HG03045 (cell line): ENCODE results near the gene PRKCA.

ENCODE experiments used
- ATAC-seq: cut with Tn5 transposase; IDR thresholded peaks from one replicate; pipeline ENCODE4 v1.9.1; 2021; ENCODE audit warnings: mild to moderate bottlenecking, moderate library complexity; ENCODE audit not compliant: unreplicated experiment

PRKCA gene

DNA sequence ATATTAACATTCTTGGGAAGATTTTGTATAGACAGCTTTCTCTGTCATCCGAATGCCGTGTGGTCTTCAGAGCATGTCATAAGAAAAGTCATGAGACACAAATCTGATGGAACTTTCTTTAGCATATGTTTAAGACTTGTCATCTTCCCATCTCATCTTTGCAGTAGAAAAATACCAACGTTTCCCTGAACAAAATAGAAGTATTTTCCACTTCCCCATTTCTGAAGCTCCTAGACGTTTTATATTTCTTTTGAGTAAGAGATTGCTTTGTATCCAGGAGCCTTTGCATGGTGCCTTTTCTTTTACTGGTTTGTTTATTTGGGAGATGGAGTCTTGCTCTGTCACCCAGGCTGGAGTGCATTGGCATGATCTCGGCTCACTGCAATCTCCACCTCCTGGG, 235.1 kb downstream of the PRKCA start:
- no peak for ATAC-seq

DNA sequence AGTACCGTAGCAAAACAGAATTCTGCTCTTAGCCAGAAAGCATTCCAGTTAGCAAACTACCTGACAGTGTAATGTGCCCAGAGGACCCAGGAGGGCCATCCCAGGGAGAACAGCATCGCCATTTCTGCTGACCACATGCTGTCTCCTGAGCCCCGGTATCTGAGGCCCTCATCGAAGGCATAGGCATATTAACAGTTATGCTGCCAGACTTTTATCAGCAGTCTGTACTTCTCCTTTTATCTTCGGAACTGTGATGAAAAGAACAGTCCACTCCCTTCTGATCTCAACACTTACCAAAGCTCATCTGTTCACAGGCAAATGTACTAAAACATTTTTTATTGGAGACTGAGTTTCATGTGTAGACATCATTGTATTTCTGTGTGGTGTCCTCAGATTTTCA, 236.4 kb downstream of the PRKCA start:
- ATAC-seq, result no peak

DNA sequence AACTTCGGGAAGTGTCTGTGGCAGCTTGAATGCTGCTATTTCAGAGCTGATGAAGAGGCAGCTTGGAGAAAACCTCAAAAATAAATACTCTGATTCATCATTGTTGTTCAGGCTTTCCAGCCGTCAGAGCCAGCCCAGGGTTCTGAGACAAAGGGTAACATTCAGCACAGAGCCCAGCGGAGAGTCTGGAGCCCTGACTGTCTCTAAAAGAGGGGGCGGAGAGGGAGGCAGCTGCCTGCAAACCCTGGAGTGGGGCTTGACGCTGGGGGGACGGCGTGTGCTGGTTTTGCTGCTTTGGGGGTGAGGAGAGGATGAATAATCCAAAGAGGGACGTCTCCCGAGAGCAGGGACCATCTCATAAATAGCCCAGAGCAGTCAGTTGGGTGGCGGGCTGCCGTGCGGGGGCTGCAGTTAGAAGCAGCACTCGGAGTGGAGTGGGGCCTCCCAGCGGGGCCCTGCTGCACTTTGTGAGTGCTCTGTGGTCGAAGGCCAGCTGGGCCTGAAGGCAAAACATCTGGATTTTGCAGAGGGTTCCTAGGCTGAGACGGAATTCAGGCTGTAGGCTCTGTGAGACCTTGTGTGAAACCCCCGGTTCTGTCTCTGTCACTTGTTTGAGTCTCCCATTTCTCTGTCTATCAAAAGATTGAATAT, 237.8 kb downstream of the PRKCA start:
- no peak for ATAC-seq

DNA sequence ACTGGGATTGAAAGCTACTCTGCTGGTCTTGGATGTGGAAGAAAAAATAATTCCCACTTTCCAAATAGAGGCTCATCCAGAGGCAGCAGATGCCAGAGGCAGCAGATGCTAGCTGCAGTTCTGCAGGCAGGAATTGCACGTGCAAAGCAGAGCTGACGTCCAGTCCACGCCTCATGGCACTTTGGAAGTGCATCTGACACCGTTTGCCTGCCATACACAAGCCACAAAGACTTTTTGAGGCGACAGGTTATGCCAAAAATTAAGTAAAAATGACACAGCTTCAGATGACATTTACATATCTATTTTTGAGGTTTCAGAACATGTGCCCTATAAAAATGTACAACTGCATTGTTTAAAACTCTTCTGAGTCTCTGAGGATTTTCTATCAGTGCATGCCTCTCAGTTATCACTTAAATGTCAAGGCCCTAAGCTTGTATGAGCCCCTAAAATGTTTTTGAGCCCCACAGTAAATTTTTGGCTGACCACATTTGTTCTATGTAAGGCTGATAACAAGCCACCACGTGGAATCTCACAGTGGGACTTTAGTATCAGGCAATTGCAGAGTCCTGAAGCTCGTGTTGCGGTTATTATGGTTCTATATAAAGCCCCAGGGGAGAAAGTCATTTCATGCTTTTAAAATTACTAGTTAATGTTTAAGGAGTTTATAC, 239.2 kb downstream of the PRKCA start:
- ATAC-seq, result peak; percentile 44

DNA sequence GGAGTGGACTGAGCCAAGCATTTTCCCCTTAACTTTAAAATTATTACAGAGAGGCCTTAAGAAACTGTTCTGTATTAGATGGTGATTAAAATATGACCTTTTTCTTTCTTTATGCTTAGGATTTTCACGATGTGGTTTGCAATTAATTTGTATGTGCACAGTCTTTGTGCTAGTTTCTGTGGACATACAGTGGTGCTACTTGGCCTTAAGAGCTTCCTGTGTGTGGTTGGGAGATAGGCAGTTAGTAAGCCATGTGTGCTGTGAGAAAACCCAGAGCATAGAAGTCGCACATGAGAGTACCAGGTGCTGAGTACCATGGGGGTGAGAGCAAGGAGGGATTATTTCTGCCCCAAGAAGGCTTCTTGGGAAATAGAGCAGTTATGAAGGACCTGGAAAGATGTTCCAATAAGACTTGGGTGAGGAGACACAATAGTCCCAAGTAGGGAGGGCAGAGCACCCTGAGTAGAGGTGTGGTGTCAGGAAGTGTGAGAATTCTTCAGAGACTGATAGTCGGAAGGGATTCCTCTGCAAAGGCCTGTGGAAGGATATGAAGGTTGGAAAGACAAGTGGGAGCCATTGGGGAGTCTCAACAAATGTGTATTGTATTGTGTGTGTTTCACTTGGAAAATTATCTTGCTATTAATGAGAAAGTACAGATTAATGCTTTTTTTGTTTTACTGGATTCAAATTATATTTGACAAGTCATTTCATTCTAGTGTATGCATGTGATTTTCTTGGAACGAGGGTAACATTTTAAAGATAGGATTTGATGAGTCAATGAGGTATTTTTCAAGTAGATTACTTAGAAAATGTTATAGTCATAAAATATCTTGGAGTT, 239.9 kb downstream of the PRKCA start:
- ATAC-seq, result peak; percentile 87

DNA sequence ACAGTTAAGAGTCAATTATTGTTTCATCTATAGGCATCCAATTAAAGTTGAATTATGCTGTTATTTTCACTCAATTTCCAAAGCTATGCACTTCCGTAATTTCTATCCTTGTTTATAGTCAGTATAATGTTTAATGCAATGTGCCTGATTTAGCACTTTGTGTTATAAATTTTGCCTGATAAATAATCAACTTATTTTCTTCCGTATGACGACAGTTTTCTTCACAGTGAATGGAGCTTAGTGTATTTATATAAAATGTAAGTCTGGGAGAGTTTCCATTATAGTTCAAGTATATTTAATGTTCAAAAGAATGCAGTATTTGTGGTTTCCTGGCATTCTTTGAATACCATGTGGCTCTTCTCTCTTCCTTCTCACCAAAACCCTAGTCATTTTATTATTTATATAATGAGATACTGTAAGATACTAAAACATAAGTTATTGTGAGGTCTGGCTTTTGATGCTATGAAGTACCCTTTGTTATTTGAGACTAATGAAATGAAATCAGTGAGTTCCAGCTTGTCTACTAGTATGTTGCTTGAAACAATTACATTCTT, 240.6 kb downstream of the PRKCA start:
- no peak for ATAC-seq

DNA sequence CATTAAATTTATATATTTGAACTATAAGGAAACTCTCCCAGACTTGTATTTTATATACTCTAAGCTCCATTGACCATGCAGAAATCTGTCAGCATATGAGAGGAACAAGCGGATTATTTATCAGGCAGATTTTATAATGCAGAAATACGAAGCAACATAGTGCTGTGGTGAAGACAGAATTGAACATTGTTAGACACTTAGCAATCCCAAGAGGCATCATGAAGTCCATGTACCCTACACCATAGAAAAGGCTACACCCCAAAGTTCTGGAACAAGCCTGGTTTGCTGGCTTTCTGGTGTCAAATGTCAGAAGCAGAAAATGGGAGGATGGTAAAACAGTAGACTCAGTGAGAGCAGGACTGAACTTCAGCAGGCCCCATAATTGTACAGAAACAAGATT, 241.1 kb downstream of the PRKCA start:
- ATAC-seq, result no peak

DNA sequence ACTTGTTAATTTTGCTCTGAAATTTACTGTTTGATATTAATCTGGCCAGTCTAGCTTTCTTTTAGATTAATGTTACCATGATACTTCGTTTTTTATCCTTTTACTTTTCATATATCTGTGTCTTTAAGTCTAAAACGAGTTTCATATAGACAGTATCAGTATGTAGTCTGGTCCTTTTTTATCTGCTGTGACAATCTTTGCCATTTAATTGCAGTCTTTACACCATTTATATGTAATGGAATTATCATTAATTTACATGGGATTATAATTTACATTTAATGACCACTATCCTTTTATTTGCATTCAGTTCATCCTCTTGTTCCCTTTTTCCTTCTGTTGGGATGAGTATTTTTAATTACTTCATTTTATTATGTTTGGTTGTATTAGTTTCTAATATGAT, 243.5 kb downstream of the PRKCA start:
- no peak for ATAC-seq

DNA sequence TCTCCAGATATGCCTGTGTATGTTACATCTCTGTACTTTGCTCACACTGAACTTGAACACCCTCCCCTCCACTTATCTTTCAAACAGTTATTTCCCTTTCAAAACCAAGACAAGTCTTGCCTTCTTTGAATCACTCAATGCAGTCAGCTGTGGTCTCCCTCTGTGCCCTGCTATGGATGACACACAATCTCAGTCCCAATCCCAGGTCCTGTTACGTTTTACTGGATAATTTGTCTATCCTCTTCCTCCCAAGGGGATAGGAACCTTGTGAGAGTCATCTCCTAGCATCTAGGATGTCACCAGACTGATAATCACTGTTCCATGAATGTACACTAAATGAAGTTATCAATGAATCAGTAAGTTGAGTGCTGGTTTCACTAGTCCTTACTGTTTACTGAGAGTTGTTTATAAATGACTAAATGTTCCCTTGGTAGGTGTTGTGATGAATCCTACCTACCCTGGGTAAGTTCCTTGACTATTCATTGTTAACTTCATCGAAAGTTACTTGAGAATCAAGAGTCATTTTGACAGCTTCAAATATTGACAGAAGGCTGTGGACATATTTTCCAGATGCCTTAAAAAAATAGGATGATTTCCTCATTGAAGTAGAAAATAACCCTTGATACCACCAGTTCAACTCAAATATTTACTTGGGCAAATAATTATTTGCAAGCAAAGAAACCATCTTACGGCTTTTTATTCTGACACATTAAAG, 244.9 kb downstream of the PRKCA start:
- no peak for ATAC-seq

DNA sequence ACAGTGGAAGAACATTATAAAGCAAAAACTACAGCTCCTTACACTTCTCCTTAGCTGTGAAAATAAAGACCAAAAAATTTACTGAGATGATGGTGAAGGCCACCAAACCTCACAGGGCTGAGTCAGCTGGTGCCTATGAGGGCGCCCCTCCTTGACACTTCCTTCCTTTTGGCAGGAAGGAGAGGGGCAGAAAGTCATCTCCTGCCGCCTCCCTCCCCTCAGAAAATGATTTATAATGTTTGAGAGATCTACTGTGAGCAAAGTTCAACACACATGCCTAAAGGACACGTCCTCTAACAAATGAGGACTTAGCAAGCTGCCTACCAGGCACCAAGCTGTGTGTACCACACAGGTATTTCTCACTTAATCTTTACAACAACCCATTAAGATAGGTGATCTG, 245.7 kb downstream of the PRKCA start:
- no peak for ATAC-seq

DNA sequence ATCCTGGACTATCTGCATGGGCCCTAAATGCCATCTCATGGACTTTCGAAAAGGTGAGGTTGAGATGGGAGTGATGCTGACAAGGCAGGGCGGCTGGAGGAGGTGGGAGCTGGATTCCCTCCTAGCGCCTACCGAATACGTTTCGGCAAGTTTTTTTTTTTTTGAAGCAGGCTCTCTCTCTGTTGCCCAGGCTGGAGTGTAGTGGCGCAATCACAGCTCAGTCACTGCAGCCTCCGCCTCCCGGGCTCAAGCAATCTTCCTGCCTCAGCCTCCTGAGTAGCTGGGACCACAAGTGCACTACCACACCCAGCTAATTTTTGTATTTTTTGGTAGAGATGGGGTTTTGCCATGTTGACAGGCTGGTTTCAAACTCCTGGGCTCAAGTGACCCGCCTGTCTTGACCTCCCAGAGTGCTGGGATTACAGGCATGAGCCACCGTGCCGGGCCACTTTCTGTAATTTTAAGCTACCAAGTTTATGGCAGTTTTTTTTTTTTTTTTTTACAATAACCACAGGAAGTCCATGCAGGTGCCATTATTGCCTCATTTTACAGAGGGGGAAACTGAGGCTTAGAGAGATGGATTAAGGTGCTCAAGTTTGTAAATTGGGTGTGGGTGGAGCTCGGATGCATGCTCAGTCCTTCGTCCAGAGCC, 246.4 kb downstream of the PRKCA start:
- ATAC-seq, result no peak

DNA sequence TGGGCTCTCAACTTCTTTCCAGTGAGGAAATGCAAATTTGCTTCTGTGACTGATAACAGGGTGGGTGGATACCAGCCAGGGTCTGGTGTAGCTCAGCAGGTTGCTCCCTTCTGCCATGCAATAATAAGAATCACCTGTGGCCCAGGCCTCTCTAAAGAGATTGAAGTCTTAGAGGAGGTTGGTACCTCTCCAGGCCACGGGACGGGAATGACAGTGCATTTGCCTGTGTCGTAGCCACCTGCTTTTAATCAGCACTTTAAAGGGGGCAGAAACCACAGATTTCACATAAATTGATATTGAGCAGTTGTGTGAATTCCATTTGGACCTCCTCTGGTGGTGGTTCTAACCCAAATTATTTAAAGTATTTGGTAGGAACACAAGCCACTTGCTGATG, 246.9 kb downstream of the PRKCA start:
- ATAC-seq, result no peak

DNA sequence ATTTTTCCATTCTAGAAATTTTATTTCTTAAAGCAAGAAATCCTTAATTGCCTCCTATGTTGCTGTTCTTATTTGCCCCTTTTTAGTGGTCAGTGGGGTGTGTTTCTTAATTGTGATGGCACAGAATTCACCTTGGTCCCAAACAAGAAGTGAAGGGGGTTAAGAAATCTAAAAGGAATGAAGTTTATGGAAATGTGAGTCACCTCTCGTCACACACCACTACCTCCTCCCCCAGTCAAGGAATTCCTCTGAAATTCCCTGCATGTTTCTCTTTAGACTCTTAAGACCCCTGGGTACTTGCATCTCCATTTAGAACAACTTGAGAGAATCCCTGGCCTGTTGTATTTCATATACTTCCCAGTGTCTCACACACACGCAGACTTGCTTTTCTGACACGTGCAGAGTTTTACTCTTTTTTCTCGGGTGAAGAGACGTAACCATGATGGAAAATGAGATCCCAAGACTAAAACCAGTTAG, 247.4 kb downstream of the PRKCA start:
- no peak for ATAC-seq

DNA sequence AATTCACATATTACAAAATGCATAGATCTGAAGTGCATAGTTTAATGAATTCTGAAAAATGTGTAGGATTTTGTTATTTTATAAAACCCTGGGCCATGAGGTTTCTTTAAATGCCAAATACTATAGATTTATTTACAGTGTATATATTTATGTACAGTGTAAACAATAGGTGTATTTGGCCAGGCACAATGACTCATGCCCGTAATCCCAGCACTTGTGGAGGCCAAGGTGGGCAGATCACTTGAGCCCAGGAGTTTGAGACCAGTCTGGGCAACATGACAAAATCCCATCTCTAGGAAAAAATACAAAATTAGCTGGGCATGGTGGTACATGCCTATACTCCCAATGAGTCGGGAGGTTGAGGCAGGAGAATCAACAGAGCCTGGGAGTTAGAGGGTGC, 249.4 kb downstream of the PRKCA start:
- no peak for ATAC-seq

DNA sequence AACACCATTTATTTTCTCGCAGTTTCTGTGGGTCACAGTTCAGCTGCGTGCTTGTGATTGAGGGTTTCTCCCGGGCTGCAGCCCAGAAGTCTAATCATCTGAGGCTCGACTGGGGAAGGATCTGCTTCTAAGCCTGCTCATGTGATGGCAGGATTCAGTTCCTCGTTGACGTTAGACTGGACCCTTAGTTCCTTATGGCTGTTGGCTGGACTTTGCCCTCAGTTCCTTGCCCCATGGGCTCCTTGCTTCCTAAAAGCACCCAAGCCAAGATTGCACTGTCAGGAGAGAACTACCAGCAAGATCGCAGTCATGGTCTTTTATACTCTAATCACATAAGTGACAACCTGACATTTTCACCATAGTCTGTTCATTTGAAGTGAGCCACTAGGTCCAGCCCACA, 250.0 kb downstream of the PRKCA start:
- no peak for ATAC-seq

DNA sequence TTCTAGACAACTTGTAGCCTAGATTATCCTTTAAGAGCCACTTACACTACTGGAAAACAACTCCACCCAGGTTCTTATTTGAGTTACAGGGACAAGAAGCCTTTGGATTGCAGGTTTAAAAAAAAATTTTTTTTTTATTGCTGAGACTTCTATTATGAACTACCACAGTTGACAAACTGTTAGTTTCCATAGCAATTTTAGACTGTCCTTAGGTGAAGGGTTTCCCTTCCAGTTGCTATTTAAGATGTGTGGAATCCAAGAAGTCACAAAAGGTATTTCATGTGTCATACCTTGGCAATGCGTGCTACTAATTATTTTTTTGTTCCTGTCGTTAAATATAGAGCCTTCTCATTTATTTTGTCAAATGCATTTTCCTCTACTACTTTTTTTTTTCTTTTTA, 253.2 kb downstream of the PRKCA start:
- ATAC-seq, result no peak

DNA sequence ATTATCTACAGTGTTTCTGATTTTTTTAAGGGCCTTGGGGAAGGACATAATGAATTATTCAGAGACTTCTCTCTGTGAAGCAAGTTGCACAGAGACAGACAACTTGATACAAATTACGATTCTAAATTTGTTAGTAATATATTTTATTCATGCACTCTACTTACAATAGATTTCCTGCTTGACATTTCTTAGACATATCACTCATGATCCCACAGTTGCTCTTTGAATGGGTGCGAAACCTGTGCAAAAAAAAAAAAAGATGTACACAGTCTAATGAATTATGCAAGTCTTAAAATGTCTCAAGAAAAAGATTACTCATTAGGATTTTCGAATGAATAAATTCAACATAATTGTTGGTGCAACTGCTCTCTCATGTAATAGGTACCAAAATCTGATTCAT, 254.8 kb downstream of the PRKCA start:
- ATAC-seq, result no peak

DNA sequence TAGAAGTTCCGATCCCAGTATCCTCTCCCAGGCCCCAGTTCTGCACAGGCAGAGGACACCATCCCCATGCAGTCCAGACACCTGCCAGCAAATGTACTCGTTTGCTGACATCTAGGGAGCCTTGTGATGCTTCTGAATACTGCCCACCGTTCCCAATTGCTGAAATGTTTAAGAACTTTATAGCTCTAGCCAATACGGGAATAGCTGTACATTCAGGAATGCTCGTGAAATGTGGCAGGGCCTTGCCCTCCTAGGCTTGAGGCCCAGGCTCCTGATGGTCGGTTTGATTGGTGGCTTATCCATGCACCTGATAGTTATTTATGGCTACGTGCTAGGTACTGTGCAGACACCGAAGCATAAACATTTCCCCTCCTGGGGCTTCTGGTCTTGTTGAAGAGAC, 255.5 kb downstream of the PRKCA start:
- ATAC-seq, result no peak

DNA sequence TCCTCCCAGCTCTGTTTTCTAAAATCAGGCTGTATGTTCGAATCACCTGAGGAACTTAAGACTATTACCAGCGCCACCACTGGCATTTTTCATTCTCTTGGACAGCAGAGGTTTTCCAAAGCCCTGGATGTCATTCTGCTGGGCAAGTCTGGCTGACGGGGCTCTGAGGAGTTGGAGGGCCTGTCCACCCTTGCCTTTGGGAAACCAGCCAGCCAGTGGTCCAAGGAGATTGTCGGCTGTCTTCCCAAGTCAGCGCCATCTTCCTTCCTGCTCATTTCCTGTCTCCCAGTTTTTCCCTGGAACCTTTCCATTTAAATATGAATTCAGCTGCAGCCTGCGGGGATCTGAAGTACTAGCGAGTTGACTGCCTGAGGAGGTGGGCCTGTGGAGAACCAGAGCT, 258.3 kb downstream of the PRKCA start:
- no peak for ATAC-seq

DNA sequence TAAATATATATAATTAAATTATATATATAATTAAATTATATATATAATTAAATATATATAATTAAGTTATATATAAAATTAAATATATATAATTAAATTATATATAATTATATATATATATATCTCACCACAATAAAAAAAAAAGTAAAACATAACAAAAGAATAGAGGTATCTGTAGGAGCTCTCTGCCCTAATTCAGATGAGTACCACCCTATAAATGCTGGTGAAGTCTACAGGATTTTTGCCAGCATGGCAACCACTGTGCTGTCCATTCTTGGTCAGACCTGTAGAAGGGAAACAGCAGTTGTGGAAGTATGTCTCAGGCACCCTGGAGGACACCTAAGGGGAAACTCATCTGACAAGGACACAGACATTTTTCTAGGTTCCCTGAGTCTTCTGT, 259.7 kb downstream of the PRKCA start:
- ATAC-seq, result no peak
